GM21381 (cell line): ENCODE results near the gene NR1D1.

Source experiments
- ATAC-seq: cut with Tn5 transposase; IDR thresholded peaks from one replicate; pipeline ENCODE4 v1.9.1; 2021; ENCODE audit warnings: mild to moderate bottlenecking, moderate library complexity; ENCODE audit not compliant: unreplicated experiment

Gene NR1D1

GRCh38 chr17:40111221-40112128, 11.1 kb upstream of the NR1D1 start:
- ATAC-seq: no peak

GRCh38 chr17:40110026-40110845, 9.8 kb upstream of the NR1D1 start:
- ATAC-seq: no peak

- ATAC-seq: no peak
These were observed 8.8 kb upstream of the NR1D1 start for GRCh38 chr17:40108970-40109824.

- ATAC-seq: no peak
These were observed 7.3 kb upstream of the NR1D1 start for GRCh38 chr17:40107522-40108174.

- ATAC-seq: no peak
These were observed 6.6 kb upstream of the NR1D1 start for GRCh38 chr17:40106760-40107521.

- ATAC-seq: no peak
These were observed 5.7 kb upstream of the NR1D1 start for GRCh38 chr17:40105861-40106759.

GRCh38 chr17:40104594-40105486, 4.5 kb upstream of the NR1D1 start:
- no peak for ATAC-seq

- ATAC-seq: no peak
These were observed 3.3 kb upstream of the NR1D1 start for GRCh38 chr17:40103688-40104087.

- ATAC-seq: no peak
These were observed 2.8 kb upstream of the NR1D1 start for GRCh38 chr17:40103071-40103661.

- no peak for ATAC-seq
These were observed 1.2 kb upstream of the NR1D1 start for GRCh38 chr17:40101367-40102210.

- ATAC-seq: no peak
These were observed 429 bp upstream of the NR1D1 start for GRCh38 chr17:40100669-40101366.

GRCh38 chr17:40099619-40100418, 570 bp downstream of the NR1D1 start:
- no peak for ATAC-seq

- peak; percentile 50 for ATAC-seq
These were observed 1.4 kb downstream of the NR1D1 start for GRCh38 chr17:40098846-40099618.
